GM19455 (cell line): ENCODE results near the gene BRD4.

Experiments used
- ATAC-seq: cut with Tn5 transposase; IDR thresholded peaks from one replicate; pipeline ENCODE4 v1.9.1; 2021; ENCODE audit not compliant: unreplicated experiment

The BRD4 gene

DNA sequence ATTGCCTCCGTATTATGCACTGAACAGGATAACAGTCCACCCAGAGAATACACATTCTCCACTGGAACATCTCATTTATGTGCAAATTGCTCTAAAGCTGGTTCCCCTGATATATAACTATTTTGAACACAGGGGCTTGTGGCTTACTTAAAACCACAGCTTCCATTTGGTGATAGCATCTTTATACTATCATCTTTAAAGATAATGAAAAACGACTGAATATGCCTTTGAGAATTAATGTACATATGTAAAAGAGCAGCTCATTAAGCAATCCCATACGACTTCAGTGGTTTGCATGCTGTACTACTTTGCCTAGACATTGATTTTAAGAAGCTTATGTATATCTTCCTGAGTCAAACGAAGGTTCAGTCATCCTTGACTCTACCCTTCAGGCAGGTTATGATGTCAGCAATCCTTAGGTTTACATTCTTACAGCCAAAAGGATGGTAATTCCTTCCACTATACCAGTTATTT lies 40.8 kb downstream of the BRD4 start:
- no peak for ATAC-seq

DNA sequence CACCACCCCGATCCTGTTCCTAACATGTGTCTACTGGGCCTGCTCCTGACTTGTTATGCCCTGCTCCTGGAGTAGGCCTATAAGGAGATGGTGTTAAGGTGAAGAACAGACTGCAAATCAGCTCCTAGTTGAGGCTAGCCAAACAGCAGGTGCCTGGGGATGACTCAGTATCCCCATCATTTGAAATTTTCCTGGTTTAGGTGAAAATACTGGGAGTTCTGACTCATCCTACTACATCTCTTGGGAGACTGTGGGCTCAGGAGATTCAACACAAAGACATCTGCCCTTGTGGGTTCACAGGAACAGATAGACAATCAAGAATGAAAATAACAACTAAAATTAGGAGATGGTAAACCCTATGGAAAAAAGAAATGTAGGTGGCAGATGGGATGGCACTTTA lies 41.2 kb downstream of the BRD4 start:
- ATAC-seq, result no peak

DNA sequence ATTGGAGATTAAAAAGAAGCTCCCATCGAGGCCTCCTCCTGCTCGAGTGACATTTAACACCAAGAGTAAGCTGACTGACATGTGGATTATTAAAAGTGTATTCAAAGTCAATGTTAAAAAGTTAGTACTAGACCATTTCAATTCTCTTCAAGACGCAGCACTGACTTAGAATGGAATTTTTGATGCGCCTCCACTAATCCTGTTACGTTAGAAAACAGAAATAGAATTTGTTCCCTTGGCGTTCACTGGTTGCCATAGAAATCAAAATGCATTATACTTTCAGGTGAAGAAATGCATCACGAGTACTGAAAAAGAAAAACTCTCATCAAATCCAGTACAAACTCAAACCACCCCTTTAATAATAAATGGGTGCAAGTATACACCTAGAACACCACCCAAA lies 42.2 kb downstream of the BRD4 start:
- no peak for ATAC-seq

- ATAC-seq, result no peak
Observed at GRCh38 chr19:15289673-15290072, 42.7 kb downstream of the BRD4 start.

DNA sequence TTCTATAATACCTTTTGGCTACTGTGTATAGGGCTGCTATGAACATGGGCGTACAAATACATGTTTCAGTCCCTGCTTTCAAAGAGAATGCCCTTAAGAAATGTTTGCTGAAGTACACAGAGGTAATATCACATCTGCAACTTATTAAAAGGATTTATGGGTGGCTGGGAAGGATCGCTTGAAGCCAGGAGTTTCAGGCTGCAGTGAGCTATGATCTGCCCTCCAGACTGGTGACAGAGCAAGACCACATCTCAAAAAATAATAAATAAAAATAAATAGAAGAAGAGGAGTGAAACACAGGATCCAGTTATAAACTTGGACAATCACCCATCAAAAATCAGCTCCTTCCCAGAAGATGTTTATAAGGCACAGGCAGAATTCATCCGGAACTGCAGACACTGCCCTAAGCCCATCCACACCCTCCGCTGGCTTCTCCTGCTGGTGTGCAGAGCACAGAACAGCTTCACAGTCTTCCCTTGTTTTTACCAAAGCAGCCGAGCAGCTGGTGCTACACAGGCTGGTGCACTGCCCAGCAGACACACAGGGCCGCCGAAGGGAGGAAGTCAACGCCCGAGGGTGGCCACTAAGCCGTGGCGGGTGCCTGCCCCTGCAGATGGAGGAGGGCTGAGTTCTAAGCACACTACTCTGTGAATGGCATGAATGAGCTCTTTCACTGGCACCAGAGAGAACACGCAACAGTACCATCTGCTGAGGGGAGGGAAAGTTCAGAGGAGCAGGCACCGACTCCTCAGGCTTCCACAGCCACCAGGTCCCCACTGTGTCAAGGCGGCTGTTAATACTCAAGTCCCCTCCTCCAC lies 44.0 kb downstream of the BRD4 start:
- no peak for ATAC-seq

- ATAC-seq, result no peak
Observed at GRCh38 chr19:15287496-15287895, 44.8 kb downstream of the BRD4 start.

DNA sequence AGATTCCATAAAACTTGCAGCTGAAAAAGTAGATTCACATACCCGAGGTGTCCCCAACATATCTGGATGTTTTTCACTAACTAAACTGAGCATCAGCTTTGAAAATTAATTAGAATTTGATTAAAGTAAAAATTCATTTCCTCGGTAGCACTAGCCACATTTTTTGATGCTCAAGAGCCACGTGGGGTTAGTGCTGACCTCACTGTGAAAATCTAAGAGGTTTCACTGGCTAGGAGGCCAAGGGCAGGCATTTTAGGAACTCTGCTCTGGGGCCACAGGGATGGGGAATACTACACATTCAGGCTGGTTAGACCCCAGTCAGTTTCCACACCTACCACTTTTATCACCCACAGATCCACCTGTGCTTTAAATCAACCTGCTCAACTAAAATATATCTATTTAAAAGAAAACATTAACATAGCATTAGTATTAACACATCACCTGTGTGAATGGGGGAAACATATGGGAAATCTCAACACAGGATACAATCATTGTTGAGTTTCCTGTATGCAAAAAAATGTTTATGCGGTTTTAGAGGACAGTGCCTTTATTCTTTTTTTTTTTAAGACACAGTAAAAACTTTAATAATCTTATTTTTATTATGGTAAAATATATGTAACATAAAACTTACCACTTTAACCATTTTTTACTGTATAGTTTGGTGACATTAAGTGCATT lies 45.5 kb downstream of the BRD4 start:
- no peak for ATAC-seq

DNA sequence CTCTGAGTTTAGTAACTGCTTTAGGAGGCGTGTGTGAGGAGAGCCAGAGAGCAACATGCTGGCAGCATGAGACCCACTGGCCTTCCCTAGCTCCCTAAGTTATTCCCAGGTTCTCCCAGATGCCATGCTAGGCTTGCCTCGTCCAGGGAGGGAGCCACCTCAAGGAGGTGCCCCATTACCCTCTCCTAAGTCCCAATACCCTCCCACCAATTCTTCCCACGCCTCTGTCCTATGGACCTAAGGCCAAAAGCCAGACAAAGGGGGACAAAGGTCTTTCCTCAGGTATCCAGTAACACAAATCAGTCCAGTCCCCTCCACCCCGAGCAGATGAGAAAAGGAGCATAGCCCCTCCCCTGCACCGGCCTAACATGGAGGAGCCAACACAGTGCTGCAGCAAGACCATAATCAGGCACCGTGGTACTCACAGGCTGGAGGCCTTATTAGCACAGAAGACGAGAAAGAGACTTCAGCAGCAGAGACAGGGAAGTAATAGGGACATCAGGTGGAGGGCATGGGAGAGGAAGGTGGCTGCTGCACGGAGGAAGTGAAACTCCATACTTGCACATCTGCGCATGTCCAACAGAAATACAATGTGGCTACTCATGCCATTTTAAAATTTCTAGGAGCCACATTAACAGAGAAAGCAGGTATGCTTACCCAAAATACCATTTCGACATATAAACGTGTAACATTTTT lies 46.3 kb downstream of the BRD4 start:
- ATAC-seq, result no peak

DNA sequence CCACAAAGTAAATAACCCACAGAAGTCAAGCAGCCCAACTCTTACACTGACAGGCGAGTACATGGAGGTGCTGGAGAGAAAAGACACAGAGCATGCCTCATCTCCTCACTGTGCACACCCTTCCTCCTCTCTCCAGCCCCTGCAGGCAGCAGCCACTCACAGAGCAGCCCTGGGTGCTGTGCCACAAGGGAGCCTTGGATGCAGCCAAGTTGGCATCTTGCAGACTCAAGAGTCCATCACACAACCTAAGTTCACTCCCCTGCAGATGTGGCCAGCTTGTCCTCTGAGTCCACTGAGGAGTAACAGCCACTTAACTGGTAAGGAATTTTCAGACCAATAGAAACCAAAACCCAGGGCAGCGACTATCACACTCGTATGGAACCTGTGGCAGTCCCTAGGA lies 47.4 kb downstream of the BRD4 start:
- no peak for ATAC-seq

GRCh38 chr19:15284091-15284490 lies 48.2 kb downstream of the BRD4 start:
- no peak for ATAC-seq

- no peak for ATAC-seq
Observed at GRCh38 chr19:15283141-15283883, 49.0 kb downstream of the BRD4 start.

DNA sequence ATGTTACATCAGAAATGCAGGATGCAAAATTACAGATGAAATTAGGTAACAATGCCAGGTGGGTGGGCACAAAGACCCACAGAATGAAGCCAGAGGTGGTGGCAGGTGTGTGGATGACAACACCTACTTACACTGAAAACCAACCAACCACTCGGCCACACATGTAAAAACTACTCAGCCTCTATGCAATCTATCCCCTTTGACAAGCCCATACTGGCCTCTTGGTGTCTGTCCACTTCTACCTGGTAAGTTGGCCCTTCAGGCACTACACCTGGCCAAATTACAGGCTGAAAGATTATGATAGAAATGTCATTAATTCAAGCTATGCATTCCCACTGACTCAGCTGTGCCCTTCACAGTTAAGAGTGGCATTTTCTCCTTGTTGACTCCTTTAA lies 50.0 kb downstream of the BRD4 start:
- no peak for ATAC-seq

- ATAC-seq, result no peak
Observed at GRCh38 chr19:15280915-15281683, 51.2 kb downstream of the BRD4 start.

GRCh38 chr19:15280048-15280725 lies 52.2 kb downstream of the BRD4 start:
- ATAC-seq, result no peak

GRCh38 chr19:15279326-15279904 lies 52.9 kb downstream of the BRD4 start:
- no peak for ATAC-seq

DNA sequence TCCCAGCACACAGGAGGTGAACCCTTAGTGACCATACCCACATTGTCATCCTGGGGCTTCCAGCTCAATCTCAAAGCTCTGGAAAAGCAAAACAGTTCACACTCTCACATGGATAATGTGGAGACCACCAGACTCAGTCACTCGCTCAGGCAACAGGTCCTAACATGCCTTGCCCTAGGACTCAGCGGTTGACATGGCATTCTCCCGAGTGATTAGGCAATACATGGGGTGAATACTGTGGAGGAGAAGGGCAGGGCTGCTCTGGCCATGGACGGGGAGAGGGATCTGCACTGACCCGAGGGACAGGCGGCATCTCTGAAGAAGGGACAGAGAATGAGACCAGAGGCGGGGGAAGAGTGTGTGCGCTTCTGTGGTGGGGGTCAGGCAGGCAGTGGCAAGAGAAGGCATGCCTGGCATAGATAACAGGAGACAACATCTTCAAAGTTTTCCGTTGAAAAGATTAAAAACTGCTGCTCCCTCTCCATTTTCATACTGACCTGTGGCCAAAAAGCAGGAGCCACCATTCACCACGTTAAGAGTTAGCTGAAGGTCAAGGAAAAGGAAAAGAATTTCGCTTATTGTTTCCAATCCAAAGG lies 55.6 kb downstream of the BRD4 start:
- no peak for ATAC-seq

- ATAC-seq, result no peak
Observed at GRCh38 chr19:15274477-15274876, 57.9 kb downstream of the BRD4 start.

DNA sequence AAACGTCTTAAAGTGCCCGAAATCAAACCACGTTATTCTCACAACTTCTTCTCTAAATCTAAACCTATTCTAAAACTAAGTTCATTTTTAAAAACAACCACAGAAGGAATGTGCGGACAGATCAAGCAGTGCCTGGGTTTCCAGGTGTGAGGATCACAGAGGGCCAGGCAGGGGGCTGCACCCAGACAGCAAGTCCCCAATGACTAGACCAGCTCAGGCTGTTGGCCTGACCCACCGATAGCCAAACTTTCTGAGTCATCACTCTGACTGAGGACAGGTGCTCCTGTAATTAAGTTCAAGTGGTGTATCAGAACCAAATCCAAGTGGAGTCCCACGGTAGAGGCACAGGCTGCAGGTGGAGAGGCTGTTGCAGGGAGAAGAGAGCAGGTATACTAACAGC lies 62.5 kb downstream of the BRD4 start:
- ATAC-seq, result no peak

DNA sequence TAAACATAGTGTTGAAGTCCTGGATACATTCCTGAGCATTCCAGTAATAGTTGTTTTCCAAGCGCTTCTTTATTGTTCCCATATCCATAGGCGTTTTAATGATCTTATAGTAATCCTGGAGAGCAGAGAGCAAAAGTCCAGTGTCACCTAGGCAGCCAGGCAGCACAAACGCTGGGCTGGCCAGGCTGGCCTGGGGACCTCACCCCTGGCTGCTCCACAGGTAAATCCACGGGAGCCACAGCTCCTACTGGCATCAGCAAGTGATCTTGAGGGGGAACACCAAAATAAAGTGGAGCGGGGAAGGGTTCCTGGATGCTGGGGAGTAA lies 63.4 kb downstream of the BRD4 start:
- ATAC-seq, result no peak
